AG04449 (cell line): Measurements from ENCODE around the gene DDX54.

Experiments
- CTCF ChIA-PET: fragments of 350-600 bp; formaldehyde crosslinking; extraction: SDS; loops from one replicate; lab custom pipeline; 2021; ENCODE audit warnings: antibody characterized with exemption; lab: Yijun Ruan, JAX
- POLR2A ChIA-PET: fragments of 400-600, 350-600 bp; formaldehyde crosslinking; extraction: SDS; loops from one replicate; lab custom pipeline; 2020; ENCODE audit warnings: antibody characterized with exemption, inconsistent platforms; lab: Yijun Ruan, JAX
- DNase-seq: peaks from one replicate; pipeline ENCODE4 v3.0.0-alpha.2; 2010; ENCODE audit warnings: low read depth, low spot score
- H3K4me3 ChIP-seq: 2 replicates; pipeline ENCODE4 v1.5.1; 2011; ENCODE audit warnings: low read depth, mild to moderate bottlenecking, control low read depth, low read length
- CTCF ChIP-seq: IDR thresholded peaks from one replicate; pipeline ENCODE4 v1.5.1; 2011; ENCODE audit warnings: mild to moderate bottlenecking, moderate library complexity, low read length, control low read depth, inconsistent platforms; ENCODE audit not compliant: insufficient read depth; ENCODE audit errors: missing control alignments

The DDX54 gene

GRCh38 chr12:113162102-113163029, 22.9 kb downstream of the DDX54 start:
- no peak for DNase-seq
- no peak overlapping the region for H3K4me3 ChIP-seq
- CTCF ChIA-PET: interaction anchor here (0.7 to 4.3 kb wide), 6 partner anchors 9 to 132 kb away, joined by 3 to 38 read pairs (median 4); partner anchors contain the start of gene CFAP73
- POLR2A ChIA-PET: interaction anchor here (1.0 kb wide), 1 partner anchor 12 kb away, joined by 4 read pairs; no protein-coding TSS in a partner anchor
- TF ChIP-seq CTCF: no peak

DNA sequence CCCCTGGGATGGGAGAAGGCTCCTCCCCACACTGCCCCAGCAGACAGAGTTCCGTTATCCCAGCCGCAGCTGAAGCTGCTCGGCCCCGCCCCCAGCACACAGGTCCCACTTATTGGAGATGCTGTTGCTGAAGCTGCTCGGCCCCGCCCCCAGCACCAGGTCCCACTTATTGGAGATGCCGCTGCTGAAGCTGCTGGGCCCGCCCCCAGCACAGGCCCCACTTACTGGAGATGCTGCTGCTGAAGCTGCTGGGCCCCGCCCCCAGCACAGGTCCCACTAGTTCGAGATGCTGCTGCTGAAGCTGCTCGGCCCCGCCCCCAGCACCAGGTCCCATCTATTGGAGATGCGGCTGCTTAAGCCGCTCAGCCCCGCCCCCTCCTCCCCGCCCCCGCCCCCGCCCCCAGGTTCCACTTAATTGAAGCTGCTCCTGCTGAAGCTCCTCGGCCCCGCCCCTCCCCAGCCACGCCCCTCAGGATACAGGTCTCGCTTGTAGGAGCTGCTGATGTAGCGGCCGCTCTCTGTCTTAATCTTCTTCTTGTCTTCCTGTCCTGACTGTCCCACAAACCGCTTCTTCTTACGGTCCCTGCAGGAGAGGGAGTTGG, 23.8 kb downstream of the DDX54 start:
- no peak for DNase-seq
- no peak overlapping the region for H3K4me3 ChIP-seq
- no peak for TF ChIP-seq CTCF
- ChIA-PET POLR2A (no interaction called here), CTCF (interaction anchor here (0.7 to 4.3 kb wide), 5 partner anchors 8 to 131 kb away, joined by 3 to 38 read pairs (median 4); partner anchors contain the start of gene CFAP73)

- ChIA-PET POLR2A (no interaction called here), CTCF (interaction anchor here (1.3 to 4.3 kb wide), 3 partner anchors 11 to 111 kb away, joined by 4 to 38 read pairs (median 12); no protein-coding TSS in a partner anchor)
- DNase-seq: no peak
- H3K4me3 ChIP-seq: no peak overlapping the region
- TF ChIP-seq CTCF: no peak
Measured at GRCh38 chr12:113159937-113160336, 25.3 kb downstream of the DDX54 start.

DNA sequence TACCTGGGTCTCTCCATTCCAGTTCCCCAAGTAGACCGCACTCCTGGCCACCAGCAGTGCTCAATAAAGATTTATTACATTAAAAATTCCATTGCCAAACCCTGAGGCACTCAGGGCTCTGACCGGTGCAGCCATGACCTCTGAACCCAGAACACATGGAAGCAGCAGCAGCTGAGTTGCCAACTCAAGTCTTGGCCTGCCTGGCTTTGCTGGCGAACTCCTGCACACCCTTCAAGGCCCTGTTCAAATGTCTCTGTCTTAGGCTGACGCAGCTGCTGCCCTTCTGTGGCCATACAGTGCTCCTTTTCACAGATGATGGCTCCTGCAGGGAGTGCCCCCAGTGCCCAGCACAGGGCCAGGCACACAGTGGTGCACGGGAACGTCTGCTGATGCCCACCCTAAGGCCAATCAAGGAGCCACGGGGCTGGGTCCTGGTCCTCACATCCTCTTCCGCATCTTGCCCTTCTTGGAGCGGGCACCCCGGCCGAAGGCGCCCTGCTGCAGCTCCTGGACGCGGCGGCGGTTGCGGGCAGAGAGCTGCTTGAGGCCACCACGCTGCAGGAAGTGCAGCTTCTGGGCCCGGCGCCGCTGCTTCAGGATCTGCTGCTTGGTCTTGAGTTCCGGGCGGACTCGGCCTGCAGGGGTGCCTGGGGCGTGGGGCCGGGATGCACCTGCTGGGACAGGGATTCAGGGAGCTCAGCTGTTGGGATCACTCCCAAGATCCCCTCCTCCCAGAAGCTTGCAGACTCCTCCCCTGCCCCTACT, 26.7 kb downstream of the DDX54 start:
- H3K4me3 ChIP-seq: no peak overlapping the region
- TF ChIP-seq CTCF: no peak
- POLR2A ChIA-PET: no interaction called here
- CTCF ChIA-PET: interaction anchor here (1.2 to 1.3 kb wide), 2 partner anchors 12 to 16 kb away, joined by 3 to 4 read pairs; no protein-coding TSS in a partner anchor
- DNase-seq: no peak

GRCh38 chr12:113157218-113157859, 27.9 kb downstream of the DDX54 start:
- DNase-seq: no peak
- H3K4me3 ChIP-seq: no peak overlapping the region
- ChIA-PET POLR2A (no interaction called here), CTCF (no interaction called here)
- TF ChIP-seq CTCF: no peak
